Cerebellar cortex (tissue), 1 donor: ENCODE measurements around the gene CCDC142.
A peak's percentile ranks its signal among the peaks of the same experiment; 100 is the strongest.

ENCODE experiments used
- DNase-seq: peaks from one replicate; pipeline ENCODE4 v3.0.0-alpha.2; 2015; ENCODE audit warnings: low spot score

CCDC142 gene, protein sequence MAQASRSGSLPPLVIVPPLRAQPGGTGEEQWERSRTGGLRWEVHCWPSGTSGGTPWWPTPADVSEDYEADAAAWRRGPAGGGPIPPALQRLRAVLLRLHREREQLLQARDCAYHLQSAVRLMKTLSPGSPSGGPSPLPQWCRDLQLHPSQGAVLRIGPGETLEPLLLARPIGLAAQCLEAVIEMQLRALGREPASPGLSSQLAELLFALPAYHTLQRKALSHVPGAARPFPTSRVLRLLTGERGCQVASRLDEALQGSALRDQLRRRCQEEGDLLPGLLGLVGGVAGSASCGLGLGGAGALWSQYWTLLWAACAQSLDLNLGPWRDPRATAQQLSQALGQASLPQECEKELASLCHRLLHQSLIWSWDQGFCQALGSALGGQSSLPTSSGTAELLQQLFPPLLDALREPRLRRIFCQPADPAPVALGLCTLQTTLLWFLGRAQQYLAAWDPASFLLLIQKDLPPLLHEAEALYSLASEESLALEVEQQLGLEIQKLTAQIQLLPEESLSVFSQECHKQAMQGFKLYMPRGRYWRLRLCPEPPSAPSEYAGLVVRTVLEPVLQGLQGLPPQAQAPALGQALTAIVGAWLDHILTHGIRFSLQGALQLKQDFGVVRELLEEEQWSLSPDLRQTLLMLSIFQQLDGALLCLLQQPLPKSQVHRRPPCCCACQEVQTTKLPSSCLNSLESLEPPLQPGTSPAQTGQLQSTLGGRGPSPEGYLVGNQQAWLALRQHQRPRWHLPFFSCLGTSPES

DNA sequence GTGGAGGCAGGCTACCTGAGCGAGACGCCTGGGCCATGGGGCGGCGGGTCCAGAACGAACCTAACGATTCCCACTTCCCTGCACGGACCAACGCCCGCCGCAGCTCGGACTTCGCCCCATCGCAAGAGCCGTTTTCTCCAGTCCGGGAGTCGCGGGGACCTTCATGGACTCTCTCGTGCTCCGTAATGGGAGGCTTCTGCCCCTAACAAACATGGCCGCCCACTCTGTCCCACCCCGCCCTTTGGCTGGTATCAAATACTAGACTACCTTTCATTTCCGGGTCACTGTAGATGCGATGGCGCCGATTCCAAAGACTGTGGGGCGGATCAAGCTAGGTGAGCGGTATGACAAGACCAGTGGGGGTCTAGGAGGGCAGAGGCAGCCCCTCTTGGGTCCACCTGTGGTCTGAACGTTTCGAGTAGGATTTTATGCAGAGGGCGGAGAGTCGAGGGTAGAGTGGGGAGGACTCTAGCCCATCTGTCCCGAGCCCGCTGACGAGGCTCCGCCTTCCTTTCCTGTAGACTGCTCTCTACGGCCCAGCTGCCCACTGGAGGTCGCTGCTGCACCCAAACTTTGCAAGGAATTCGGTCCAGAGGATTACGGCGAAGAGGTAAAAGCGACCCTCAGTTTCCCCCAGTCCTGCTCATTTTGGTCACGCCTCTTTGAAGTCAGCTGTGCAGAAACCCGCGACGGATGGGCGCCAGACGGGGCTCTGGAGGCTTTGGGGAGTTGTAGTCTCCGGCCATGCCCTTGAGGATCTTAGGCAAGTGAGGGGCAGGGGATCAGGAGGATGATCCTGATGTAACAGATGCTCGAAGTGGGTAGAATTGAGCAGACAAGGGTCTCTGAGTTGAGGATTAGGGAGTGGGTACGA, at the start of gene CCDC142, which contains the start of gene TTC31:
Gene CCDC142, minus strand, starts transcription at position 198 of the 874 bp plus-strand sequence. Its CDS starts 161 bp downstream, at position 37.
Gene TTC31, plus strand, starts transcription at position 281 of the 874 bp plus-strand sequence. Its CDS starts 15 bp downstream, at position 296.
- DNase-seq, result peak; percentile 98

DNA sequence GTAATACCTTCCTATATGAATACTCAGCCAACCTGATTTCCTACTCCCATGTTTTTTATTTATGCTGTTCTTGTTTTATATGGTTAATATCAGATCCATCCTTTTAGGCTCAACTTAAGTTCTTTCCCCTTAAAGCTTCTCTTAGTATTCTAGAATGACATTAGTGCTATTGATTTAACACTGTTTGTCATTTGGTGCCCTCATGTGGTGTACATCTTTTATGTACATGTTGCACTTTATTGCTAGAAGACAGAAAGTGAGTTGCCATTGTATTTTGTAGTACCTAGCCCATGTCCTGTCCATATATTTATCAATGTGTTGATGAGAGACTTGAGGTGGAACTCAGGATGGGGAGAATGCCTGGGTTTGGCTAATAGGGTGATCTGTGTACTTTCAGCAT, 49.4 kb upstream of the CCDC142 start:
- peak; percentile 55 for DNase-seq

DNA sequence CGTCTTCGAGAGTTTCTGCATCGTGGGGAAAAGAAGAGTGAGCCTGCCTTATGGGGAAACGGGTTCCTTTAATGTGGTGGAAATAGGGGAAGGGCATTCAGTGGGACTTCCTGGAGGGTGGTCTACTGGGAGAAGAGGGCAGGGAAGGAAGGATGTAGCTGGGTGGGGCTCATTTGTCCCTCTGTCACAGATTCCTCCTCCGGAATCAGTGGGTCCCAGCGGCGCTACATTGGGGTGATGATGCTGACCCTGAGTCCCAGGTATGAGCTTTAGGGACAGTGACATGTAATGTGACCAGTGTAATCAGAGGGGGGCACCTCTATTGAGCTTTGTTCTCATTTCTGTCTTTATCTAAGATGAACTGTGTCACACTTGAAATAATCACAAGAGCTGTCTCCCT, 48.9 kb upstream of the CCDC142 start:
- no peak for DNase-seq

- DNase-seq, result peak; percentile 28
These were observed 47.7 kb upstream of the CCDC142 start for GRCh38 chr2:74530239-74531187.

DNA sequence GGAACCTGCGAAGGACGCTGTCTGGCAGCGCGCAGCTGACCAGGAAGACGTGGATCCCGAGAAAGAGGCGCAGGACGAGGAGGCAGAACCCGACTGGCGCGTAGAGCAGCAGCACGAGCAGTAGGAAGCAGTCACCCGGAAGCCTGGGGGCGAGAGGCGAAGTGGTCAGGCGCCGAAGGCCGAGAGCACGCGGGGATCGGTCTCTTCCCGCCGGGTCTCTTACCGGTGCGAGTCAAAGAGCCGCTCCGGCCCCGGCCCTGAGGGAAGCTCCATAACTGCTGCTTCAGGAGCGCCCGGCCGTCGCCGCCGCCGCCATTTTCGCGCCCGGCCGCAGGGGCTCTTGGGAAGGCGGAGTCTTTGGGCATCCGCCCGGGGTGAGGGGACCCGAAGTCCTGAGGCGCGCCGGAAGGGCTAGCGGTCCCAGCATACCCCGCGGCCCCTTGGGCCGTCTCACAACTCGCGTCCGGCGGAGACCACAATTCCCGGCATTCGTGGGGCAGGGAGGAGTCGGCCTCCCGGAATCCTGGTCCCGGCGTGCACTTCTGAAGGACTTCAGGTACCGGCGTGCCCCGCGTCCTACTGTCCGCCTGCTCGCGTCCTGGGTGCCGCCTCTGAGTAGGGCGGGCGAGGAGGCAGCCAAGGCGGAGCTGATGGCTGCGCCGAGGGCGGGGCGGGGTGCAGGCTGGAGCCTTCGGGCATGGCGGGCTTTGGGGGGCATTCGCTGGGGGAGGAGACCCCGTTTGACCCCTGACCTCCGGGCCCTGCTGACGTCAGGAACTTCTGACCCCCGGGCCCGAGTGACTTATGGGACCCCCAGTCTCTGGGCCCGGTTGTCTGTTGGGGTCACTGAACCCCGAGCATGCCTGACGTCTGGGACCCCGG, 46.8 kb upstream of the CCDC142 start, which contains the start of the genes AUP1 and HTRA2:
Gene AUP1, minus strand, starts transcription at position 350 of the 882 bp plus-strand sequence. Its CDS starts 77 bp downstream, at position 273.
Gene HTRA2, plus strand, starts transcription at position 577 of the 882 bp plus-strand sequence. Its CDS starts 74 bp downstream, at position 651.
- DNase-seq, result peak; percentile 99

DNA sequence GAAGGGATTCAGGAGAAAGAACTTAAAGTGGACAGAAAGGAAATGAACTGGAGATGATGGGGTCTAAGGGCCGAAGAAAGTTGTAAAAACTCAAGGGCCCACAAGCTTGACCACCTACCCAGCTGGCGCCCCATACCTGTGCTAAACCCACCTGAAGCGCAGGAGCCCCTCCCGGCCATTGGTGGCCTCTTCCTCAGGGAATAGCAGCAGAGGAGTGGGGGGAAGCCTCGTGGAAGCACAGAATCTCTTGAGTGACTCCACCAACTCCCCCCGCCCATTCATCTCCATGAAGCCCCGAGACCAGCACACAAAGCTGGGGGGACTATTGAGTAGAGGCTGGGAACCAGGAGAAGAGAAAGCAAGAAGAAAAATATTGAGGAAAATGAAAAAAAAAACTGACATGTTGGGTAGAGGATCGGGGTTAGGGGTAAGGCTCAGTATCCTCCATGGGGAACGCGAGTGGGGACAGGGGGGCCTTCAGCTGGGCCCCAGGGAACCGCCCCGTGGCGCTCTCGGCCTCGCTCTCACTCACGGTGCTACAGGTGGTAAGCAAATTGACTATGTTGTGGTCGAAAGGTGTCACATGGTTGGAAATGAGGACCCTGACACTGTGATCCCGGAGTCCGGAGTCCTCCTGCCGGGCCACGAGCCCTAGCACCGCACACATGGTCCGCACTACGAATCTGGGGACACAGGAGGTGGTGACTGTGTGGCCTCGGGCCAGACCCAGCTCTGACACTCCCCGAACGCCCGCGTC, 46.0 kb upstream of the CCDC142 start:
- no peak for DNase-seq

GRCh38 chr2:74527741-74528140, 44.9 kb upstream of the CCDC142 start:
- DNase-seq, result no peak

GRCh38 chr2:74526649-74527230, 43.9 kb upstream of the CCDC142 start:
- no peak for DNase-seq

DNA sequence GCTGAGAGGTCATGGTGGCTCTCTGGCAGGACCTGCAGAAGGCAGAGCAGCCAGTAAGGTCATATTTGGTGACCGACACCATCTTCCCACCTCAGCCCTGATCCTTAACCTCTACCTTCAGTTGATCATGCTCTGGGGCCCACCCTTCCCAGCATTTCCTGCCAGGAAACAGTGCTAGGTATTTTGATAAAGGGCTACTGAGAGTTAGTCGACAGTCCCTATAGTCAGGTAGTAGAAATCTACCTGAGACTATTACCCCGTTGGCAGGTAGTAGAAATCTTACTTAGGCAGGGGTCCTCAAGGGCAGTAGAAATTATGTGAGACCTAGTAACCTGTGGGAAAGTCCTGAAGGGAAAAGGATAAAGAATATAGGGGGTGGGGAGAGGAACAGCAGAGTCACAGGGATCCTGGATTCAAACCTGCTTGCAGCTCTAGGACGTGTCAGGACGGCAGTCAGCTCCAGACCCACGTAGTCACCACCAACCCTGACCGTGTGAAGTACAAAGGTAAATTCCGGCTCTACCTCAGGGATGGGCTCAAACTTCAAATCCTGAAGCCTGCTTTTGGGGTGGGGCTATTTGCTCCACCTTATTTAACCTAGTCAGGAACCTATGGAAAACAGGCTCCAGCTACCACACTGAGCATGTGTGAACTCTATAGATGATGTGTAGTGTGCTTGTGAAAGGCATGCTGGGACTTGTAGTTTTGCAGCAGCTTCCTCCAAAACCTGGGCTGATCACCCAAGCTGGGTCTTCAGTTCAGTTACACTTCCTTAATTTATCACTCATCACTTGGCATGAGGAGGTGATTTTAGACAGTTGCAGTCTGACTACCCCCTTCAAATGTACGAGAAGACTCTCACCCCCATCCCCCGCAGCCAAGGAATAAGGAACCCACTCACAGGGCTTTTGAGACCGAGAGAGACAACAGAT, 43.2 kb upstream of the CCDC142 start, which contains the start of gene DQX1:
Gene DQX1, minus strand, starts transcription at position 515 of the 932 bp plus-strand sequence. Its CDS starts 502 bp downstream, at position 13.
- peak; percentile 69 for DNase-seq

DNA sequence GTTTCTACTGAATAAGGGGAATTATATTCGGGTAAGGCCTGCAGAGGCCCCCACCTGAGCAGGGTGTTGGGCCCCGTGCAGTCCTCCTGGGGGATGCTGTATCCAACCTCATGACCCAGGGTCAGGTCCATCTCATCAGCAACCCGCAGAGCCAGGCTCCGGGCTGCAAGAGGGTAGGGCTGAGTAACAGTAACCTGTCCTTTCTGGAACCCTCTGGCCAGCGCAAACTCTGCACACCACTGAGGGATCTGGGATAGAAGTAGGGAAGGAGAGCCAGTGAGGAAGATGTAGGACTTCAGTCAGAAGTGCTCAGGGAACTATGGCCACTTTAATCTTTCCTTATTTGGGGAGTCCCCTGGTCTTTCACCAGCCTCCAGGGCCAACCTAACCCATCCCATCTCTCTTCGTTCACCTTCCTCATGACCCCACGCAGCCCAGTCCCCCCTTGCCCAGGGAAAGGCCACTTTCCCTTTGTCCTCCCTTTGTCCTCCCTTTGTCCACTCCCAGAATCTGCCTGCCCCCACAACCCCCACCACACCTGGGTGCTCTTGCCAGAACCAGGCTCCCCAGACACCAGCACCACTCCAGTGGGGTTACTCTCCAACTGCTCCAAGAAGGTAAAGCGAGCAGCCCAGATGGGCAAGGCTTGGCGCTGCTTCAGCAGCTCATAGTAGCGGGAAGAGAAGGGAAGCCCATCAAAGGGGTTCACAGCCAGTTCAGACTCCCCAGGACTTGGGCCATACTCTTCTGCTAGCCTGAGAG, 42.3 kb upstream of the CCDC142 start:
- DNase-seq, result no peak

DNA sequence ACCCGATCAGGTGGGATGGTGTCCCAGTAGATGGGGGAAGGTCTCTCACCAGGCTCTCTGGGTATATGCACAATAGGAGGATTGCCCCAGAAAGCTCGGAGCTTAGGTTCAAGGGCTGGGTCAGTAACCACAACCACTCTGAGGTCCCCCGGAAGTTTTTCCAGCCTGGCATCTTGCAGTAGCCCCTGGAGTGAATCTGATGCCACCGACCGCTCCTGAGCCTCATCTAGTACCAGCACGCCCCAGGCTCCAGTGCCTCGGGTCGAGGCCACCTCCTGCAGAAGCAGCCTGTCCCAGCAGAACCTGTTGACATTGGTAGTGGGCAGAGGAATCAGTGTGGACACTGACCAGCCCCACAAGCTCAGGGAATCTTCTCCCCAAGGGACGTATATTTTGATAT, 41.2 kb upstream of the CCDC142 start:
- DNase-seq, result no peak

DNA sequence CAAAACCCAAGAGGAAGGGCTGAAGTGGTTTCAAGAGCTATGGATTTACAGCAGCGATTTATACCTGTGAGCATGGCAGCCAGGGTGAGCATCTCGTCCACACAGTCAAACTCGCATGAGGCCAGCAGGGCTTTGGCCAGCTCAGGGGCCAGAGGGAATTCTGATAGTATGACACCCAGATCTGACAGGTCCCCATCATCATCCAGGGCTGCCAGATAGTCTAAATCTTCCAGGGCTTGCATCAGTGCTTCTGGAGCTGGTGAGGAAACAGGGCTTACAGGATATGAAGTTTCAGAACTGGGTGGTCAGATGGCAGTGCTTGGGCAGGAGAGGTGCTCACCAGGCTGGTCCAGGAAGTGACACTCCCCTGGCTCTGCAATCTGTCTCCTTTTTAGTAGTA, 39.7 kb upstream of the CCDC142 start:
- DNase-seq, result no peak

- no peak for DNase-seq
These were observed 33.9 kb upstream of the CCDC142 start for GRCh38 chr2:74516650-74517049.

GRCh38 chr2:74515981-74516633, 33.3 kb upstream of the CCDC142 start:
- DNase-seq, result peak; percentile 22

DNA sequence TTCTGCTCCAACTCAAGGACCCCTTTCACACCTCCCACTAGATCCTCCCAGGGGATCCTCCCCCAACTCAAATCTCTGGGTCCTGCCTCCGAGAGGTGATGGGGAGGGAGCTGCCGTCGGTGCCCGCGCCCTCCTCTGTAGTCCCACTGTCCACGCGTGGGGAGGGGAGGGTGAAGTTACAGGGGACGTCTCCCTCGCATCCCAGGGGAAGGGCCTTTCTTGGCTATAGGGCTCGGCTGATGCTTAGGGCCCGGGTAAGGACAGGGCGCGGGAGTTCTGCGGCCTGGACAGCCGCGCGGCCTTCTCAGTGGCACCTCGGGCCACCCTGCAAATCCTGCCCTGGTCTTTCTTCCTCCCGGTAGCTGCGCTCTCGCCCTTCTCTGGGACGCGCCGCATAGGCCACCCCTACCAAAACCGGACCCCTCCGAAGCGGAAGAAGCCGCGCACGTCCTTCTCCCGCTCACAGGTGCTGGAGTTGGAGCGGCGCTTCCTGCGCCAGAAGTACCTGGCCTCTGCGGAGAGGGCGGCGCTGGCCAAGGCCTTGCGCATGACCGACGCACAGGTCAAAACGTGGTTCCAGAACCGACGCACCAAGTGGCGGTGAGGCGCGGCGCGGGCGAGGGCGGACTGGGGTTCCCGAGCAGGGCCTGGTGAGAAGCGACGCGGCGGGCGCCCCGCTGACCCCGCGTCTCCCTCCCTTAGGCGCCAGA, 32.6 kb upstream of the CCDC142 start:
- DNase-seq, result no peak
